Diencephalon (tissue), 1 donor: ENCODE measurements around the gene CAVIN3. TPM values are rescaled to one million over a fixed set of nuclear protein-coding genes. Genes with fewer than 3 reads are reported as not detected.

Source experiments
- total RNA-seq: library from RNA; depleted of rRNA; stranded (reverse); fragments of >200 nt; gene quantifications from one replicate; pipeline ENCODE4 v1.2.3, GENCODE V29; 2014

Gene CAVIN3
- 2.5 TPM for total RNA-seq

GRCh38 chr11:6320411-6321155 lies at the start of gene CAVIN3:
TSS of gene CAVIN3 (minus strand) at chr11:6320501. CDS start at chr11:6320476, 25 bp downstream.

Other genes starting within 250 kb of the CAVIN3 start
- not detected for gene OR56B4, start 212.8 kb downstream of the CAVIN3 start, total RNA-seq
- not detected for gene OR52B2, start 150.2 kb downstream of the CAVIN3 start, total RNA-seq
- not detected for gene OR52W1, start 121.3 kb downstream of the CAVIN3 start, total RNA-seq
- gene C11orf42, start 114.9 kb downstream of the CAVIN3 start, total RNA-seq, result not detected
- gene FHIP1B, start 85.9 kb downstream of the CAVIN3 start, total RNA-seq, result 16.1 TPM
- gene CNGA4, start 81.4 kb downstream of the CAVIN3 start, total RNA-seq, result 0.23 TPM
- gene CCKBR, start 60.7 kb downstream of the CAVIN3 start, total RNA-seq, result 2.5 TPM
- gene SMPD1, start 70.0 kb upstream of the CAVIN3 start, total RNA-seq, result 15.0 TPM
- 266 TPM for gene APBB1, start 98.6 kb upstream of the CAVIN3 start, total RNA-seq
- 2.1 TPM for gene HPX, start 120.5 kb upstream of the CAVIN3 start, total RNA-seq
- gene TRIM3, start 153.4 kb upstream of the CAVIN3 start, total RNA-seq, result 48.4 TPM
- 37.6 TPM for gene ARFIP2, start 160.8 kb upstream of the CAVIN3 start, total RNA-seq
- 27.2 TPM for gene TIMM10B, start 161.0 kb upstream of the CAVIN3 start, total RNA-seq
- gene DNHD1, start 176.8 kb upstream of the CAVIN3 start, total RNA-seq, result 6.5 TPM